Endothelial cell of hepatic sinusoid (primary cell): ENCODE data around the gene NRSN2.
"Not testable (repeated sequence)": the region's sequence is repeated elsewhere in the genome, so short reads cannot be mapped to it uniquely, and the experiment has no call there.

Experiments used
- in situ Hi-C: cut with HindIII; loops from 2 replicates; pipeline ENCODE4 v1.10.0; 2017; ENCODE audit warnings: low sequenced_read_pairs

The NRSN2 gene

GRCh38 chr20:353166-353565, 6.3 kb downstream of the NRSN2 start:
- in situ Hi-C loops, result no loop called here

- in situ Hi-C loops, result no loop called here
Measured at GRCh38 chr20:354298-354977, 7.5 kb downstream of the NRSN2 start.

- in situ Hi-C loops, result not testable (repeated sequence)
Measured at GRCh38 chr20:356154-356553, 9.2 kb downstream of the NRSN2 start.

- in situ Hi-C loops, result no loop called here
Measured at GRCh38 chr20:356745-357144, 9.8 kb downstream of the NRSN2 start.

- in situ Hi-C loops, result no loop called here
Measured at GRCh38 chr20:358891-359555, 12.1 kb downstream of the NRSN2 start.

GRCh38 chr20:361561-361960, 14.7 kb downstream of the NRSN2 start:
- in situ Hi-C loops, result loop anchor here (5.0 kb wide), 1 partner anchor 41 kb away; no protein-coding TSS in a partner anchor

GRCh38 chr20:362271-363254, 15.7 kb downstream of the NRSN2 start:
- in situ Hi-C loops, result loop anchor here (5.0 kb wide), 1 partner anchor 40 kb away; no protein-coding TSS in a partner anchor

GRCh38 chr20:363319-364078, 16.6 kb downstream of the NRSN2 start:
- in situ Hi-C loops, result loop anchor here (5.0 kb wide), 1 partner anchor 39 kb away; no protein-coding TSS in a partner anchor

- in situ Hi-C loops, result loop anchor here (5.0 kb wide), 1 partner anchor 37 kb away; no protein-coding TSS in a partner anchor
Measured at GRCh38 chr20:364905-365794, 18.2 kb downstream of the NRSN2 start.

- in situ Hi-C loops, result no loop called here
Measured at GRCh38 chr20:366041-366718, 19.3 kb downstream of the NRSN2 start.

GRCh38 chr20:366719-367485, 20.0 kb downstream of the NRSN2 start:
- in situ Hi-C loops, result no loop called here

- in situ Hi-C loops, result no loop called here
Measured at GRCh38 chr20:367486-367887, 20.6 kb downstream of the NRSN2 start.

GRCh38 chr20:368915-369314, 22.0 kb downstream of the NRSN2 start:
- in situ Hi-C loops, result no loop called here

GRCh38 chr20:370151-370600, 23.3 kb downstream of the NRSN2 start:
- in situ Hi-C loops, result no loop called here

- in situ Hi-C loops, result no loop called here
Measured at GRCh38 chr20:370977-371754, 24.3 kb downstream of the NRSN2 start.

- in situ Hi-C loops, result no loop called here
Measured at GRCh38 chr20:371755-372542, 25.0 kb downstream of the NRSN2 start.
